ENCODE results near the gene PPM1J. TPM values are rescaled to one million over a fixed set of nuclear protein-coding genes. Genes with fewer than 3 reads are reported as not detected.

PPM1J gene
- total RNA-seq, 4 donors from 2014 or later: 2.2 to 4.8 (median 2.9) TPM

GRCh38 chr1:112714313-112715263 lies 544 bp downstream of the PPM1J start:
- peaks cover 0 to 13% (median 0%) of the 10 kb centered on the region in 4 donors for H3K27me3 ChIP-seq
- peak overlapping the region; percentile 59 to 81 (median 63) for H3K4me3 ChIP-seq
- no peak for DNase-seq
- H3K4me1 ChIP-seq: peaks cover 4 to 42% (median 18%) of the 10 kb centered on the region in 3 donors
- WGBS, 2 donors: 0 to 1% methylated on average over 22 to 31 of the region's 86 CpGs
- H3K36me3 ChIP-seq: peaks cover 0 to 24% (median 0%) of the 10 kb centered on the region in 3 donors
- no peaks in the 10 kb centered on the region for H3K9me3 ChIP-seq
- intact Hi-C loops (cut with DNase I): loop anchor here (5.0 kb wide), 1 partner anchor 93 kb away; no protein-coding TSS in a partner anchor
- TF ChIP-seq CTCF (IDR thresholded peaks at IDR 0.05) (no peak), POLR2A (IDR thresholded peaks at IDR 0.05) (no peak)
- peak overlapping the region; percentile 40 to 83 (median 70) for H3K27ac ChIP-seq

- peaks cover 0 to 35% (median 18%) of the 10 kb centered on the region in 3 donors for H3K4me1 ChIP-seq
- 47 to 59% methylated on average over 5 to 6 of the region's 14 CpGs for WGBS, 2 donors
- H3K27ac ChIP-seq: peak overlapping the region in 2 of 4 donors; percentile 70 to 83
- peak overlapping the region; percentile 59 to 81 (median 63) for H3K4me3 ChIP-seq
- H3K27me3 ChIP-seq: peaks cover 0 to 4% (median 0%) of the 10 kb centered on the region in 4 donors
- intact Hi-C loops (cut with DNase I): no loop called here
- TF ChIP-seq CTCF (IDR thresholded peaks at IDR 0.05) (no peak), POLR2A (IDR thresholded peaks at IDR 0.05) (no peak)
- DNase-seq: no peak
- H3K36me3 ChIP-seq: peaks cover 0 to 24% (median 0%) of the 10 kb centered on the region in 3 donors
- H3K9me3 ChIP-seq: no peaks in the 10 kb centered on the region
Observed at GRCh38 chr1:112713466-112714312, 1.4 kb downstream of the PPM1J start.

- Histone ChIP-seq H3K4me3 (no peak overlapping the region), H3K27ac (no peak overlapping the region), H3K27me3 (peaks cover 0 to 2% (median 0%) of the 10 kb centered on the region in 4 donors), H3K4me1 (peaks cover 0 to 34% (median 20%) of the 10 kb centered on the region in 3 donors), H3K9me3 (no peaks in the 10 kb centered on the region), H3K36me3 (peaks cover 0 to 24% (median 0%) of the 10 kb centered on the region in 3 donors)
- TF ChIP-seq CTCF (IDR thresholded peaks at IDR 0.05): no peak
- TF ChIP-seq POLR2A (IDR thresholded peaks at IDR 0.05): no peak
- WGBS, 2 donors: 83 to 87% methylated on average over 6 to 9 of the region's 9 CpGs
- no peak for DNase-seq
- intact Hi-C loops (cut with DNase I): no loop called here
Observed at GRCh38 chr1:112712701-112713128, 2.4 kb downstream of the PPM1J start.

- TF ChIP-seq CTCF (IDR thresholded peaks at IDR 0.05): no peak
- no peak for TF ChIP-seq POLR2A (IDR thresholded peaks at IDR 0.05)
- H3K27ac ChIP-seq: no peak overlapping the region
- H3K27me3 ChIP-seq: no peaks in the 10 kb centered on the region
- H3K9me3 ChIP-seq: no peaks in the 10 kb centered on the region
- peaks cover 0 to 39% (median 24%) of the 10 kb centered on the region in 3 donors for H3K4me1 ChIP-seq
- peaks cover 0 to 24% (median 0%) of the 10 kb centered on the region in 3 donors for H3K36me3 ChIP-seq
- no peak overlapping the region for H3K4me3 ChIP-seq
- intact Hi-C loops (cut with DNase I): no loop called here
- WGBS, 2 donors: 75 to 100% methylated on average over 3 to 4 of the region's 7 CpGs
- DNase-seq: no peak
Observed at GRCh38 chr1:112712191-112712590, 2.9 kb downstream of the PPM1J start.

Measured in esophagus squamous epithelium (tissue), 5 donors.